ENCODE data around the gene ZNF750. TPM values are rescaled to one million over a fixed set of nuclear protein-coding genes. Genes with fewer than 3 reads are reported as not detected.

Gene ZNF750
- total RNA-seq, 4 donors from 2014 or later, result 117 to 353 (median 233) TPM

- no peak overlapping the region for H3K4me3 ChIP-seq
- H3K27me3 ChIP-seq, result no peaks in the 10 kb centered on the region
- 56% methylated on average over 19 of the region's 19 CpGs for WGBS
- peak; percentile 81 to 85 for DNase-seq (ENCODE audit: low spot score in 2 of 2)
- peaks cover 63% of the 10 kb centered on the region for H3K4me1 ChIP-seq
- no peak for TF ChIP-seq EP300 (IDR thresholded peaks at IDR 0.05)
- no peak for TF ChIP-seq POLR2A (IDR thresholded peaks at IDR 0.05)
- TF ChIP-seq POLR2AphosphoS5 (IDR thresholded peaks at IDR 0.05), result peak in 2 of 3 donors; percentile 83 to 89
- no peak for TF ChIP-seq CTCF (IDR thresholded peaks at IDR 0.05)
- peaks cover 16% of the 10 kb centered on the region for H3K36me3 ChIP-seq
- peak overlapping the region; percentile 88 for H3K27ac ChIP-seq
- no peaks in the 10 kb centered on the region for H3K9me3 ChIP-seq
These were observed 35.6 kb upstream of the ZNF750 start for GRCh38 chr17:82875407-82875856.

- TF ChIP-seq POLR2AphosphoS5 (IDR thresholded peaks at IDR 0.05) (peak in 1 of 3 donors; percentile 42), EP300 (IDR thresholded peaks at IDR 0.05) (no peak)
- peak; percentile 83 to 84 for DNase-seq (ENCODE audit: low spot score in 2 of 2)
- H3K4me1 ChIP-seq, result peaks cover 59% of the 10 kb centered on the region
These were observed 34.4 kb upstream of the ZNF750 start for GRCh38 chr17:82874011-82874835.

GRCh38 chr17:82873521-82873920 lies 33.7 kb upstream of the ZNF750 start:
- Histone ChIP-seq H3K27me3 (no peaks in the 10 kb centered on the region), H3K4me3 (no peak overlapping the region), H3K9me3 (no peaks in the 10 kb centered on the region), H3K36me3 (peaks cover 19% of the 10 kb centered on the region), H3K27ac (no peak overlapping the region), H3K4me1 (peaks cover 56% of the 10 kb centered on the region)
- 96% methylated on average over 19 of the region's 19 CpGs for WGBS
- no peak for TF ChIP-seq POLR2A (IDR thresholded peaks at IDR 0.05)
- TF ChIP-seq CTCF (IDR thresholded peaks at IDR 0.05), result no peak
- no peak for TF ChIP-seq EP300 (IDR thresholded peaks at IDR 0.05)
- TF ChIP-seq POLR2AphosphoS5 (IDR thresholded peaks at IDR 0.05), result no peak
- no peak for DNase-seq (ENCODE audit: low spot score in 2 of 2)

More at GRCh38 chr17:82874011-82874835, 34.4 kb upstream of the ZNF750 start:
- Histone ChIP-seq H3K27me3 (no peaks in the 10 kb centered on the region), H3K9me3 (no peaks in the 10 kb centered on the region), H3K27ac (peak overlapping the region; percentile 88), H3K36me3 (peaks cover 19% of the 10 kb centered on the region), H3K4me3 (no peak overlapping the region)
- 51% methylated on average over 11 of the region's 34 CpGs for WGBS

GRCh38 chr17:82872591-82873520 lies 33.0 kb upstream of the ZNF750 start:
- Histone ChIP-seq H3K36me3 (peaks cover 19% of the 10 kb centered on the region), H3K27ac (no peak overlapping the region), H3K4me3 (no peak overlapping the region), H3K9me3 (no peaks in the 10 kb centered on the region), H3K27me3 (no peaks in the 10 kb centered on the region), H3K4me1 (peaks cover 52% of the 10 kb centered on the region)
- no peak for DNase-seq (ENCODE audit: low spot score in 2 of 2)
- TF ChIP-seq POLR2A (IDR thresholded peaks at IDR 0.05) (no peak), POLR2AphosphoS5 (IDR thresholded peaks at IDR 0.05) (no peak), CTCF (IDR thresholded peaks at IDR 0.05) (no peak), EP300 (IDR thresholded peaks at IDR 0.05) (no peak)
- WGBS, result 90% methylated on average over 20 of the region's 33 CpGs

GRCh38 chr17:82871776-82872561 lies 32.1 kb upstream of the ZNF750 start:
- no peak for TF ChIP-seq POLR2AphosphoS5 (IDR thresholded peaks at IDR 0.05)
- TF ChIP-seq CTCF (IDR thresholded peaks at IDR 0.05), result no peak
- no peak for TF ChIP-seq EP300 (IDR thresholded peaks at IDR 0.05)
- TF ChIP-seq POLR2A (IDR thresholded peaks at IDR 0.05), result no peak
- no peak overlapping the region for H3K4me3 ChIP-seq
- no peaks in the 10 kb centered on the region for H3K27me3 ChIP-seq
- H3K27ac ChIP-seq, result no peak overlapping the region
- H3K36me3 ChIP-seq, result peaks cover 19% of the 10 kb centered on the region
- WGBS, result 89% methylated on average over 38 of the region's 41 CpGs
- DNase-seq (ENCODE audit: low spot score in 2 of 2), result no peak
- peaks cover 52% of the 10 kb centered on the region for H3K4me1 ChIP-seq
- H3K9me3 ChIP-seq, result no peaks in the 10 kb centered on the region

Measured in suprapubic skin (tissue), 4 donors.